GM23338 (cell line): ENCODE results near the gene PACSIN3. TPM values are rescaled to one million over a fixed set of nuclear protein-coding genes. Genes with fewer than 3 reads are reported as not detected.

Source experiments
- ATAC-seq: fragments of 200-7000 bp; cut with Tn5 transposase; 3 replicates; pipeline ENCODE4 v1.9.1; 2020
- DNase-seq: peaks from one replicate; pipeline ENCODE4 v3.0.0-alpha.2; 2015; ENCODE audit warnings: low spot score
- H2AFZ ChIP-seq: fragments of 200-600 bp; sonication (generic); 2 replicates; pipeline ENCODE4 v1.8.0; 2016; ENCODE audit warnings: antibody characterized with exemption, mild to moderate bottlenecking, moderate library complexity
- H3F3A ChIP-seq: fragments of 200-600 bp; sonication (generic); replicated peaks from 2 replicates; pipeline ENCODE4 v1.8.0; 2017; ENCODE audit warnings: antibody characterized with exemption, mixed run types, low read depth
- H3K27ac ChIP-seq: fragments of 200-600 bp; sonication (generic); 2 replicates; pipeline ENCODE4 v1.6.1; 2016; ENCODE audit warnings: low read depth
- H3K27me3 ChIP-seq: fragments of 200-600 bp; sonication (generic); 2 replicates; pipeline ENCODE4 v1.8.0; 2016; ENCODE audit warnings: mild to moderate bottlenecking, mixed run types, moderate library complexity; ENCODE audit not compliant: insufficient read depth
- H3K36me3 ChIP-seq: fragments of 200-600 bp; sonication (generic); 2 replicates; pipeline ENCODE4 v1.8.0; 2016; ENCODE audit warnings: mild to moderate bottlenecking; ENCODE audit not compliant: insufficient read depth
- H3K4me1 ChIP-seq: fragments of 200-600 bp; sonication (generic); 2 replicates; pipeline ENCODE4 v1.8.0; 2016; ENCODE audit warnings: mild to moderate bottlenecking, moderate library complexity; ENCODE audit not compliant: insufficient read depth
- H3K4me2 ChIP-seq: fragments of 200-600 bp; sonication (generic); 2 replicates; pipeline ENCODE4 v1.7.1; 2017; ENCODE audit warnings: mixed run types
- H3K4me3 ChIP-seq: fragments of 200-600 bp; sonication (generic); 2 replicates; pipeline ENCODE4 v1.6.1; 2016; ENCODE audit warnings: mixed run types
- H3K79me2 ChIP-seq: fragments of 200-600 bp; sonication (generic); replicated peaks from 2 replicates; pipeline ENCODE4 v1.8.0; 2017; ENCODE audit warnings: mild to moderate bottlenecking; ENCODE audit not compliant: insufficient read depth
- H3K9me2 ChIP-seq: fragments of 200-600 bp; sonication (generic); 2 replicates; pipeline ENCODE4 v1.8.0; 2017; ENCODE audit not compliant: insufficient read depth
- H4K20me1 ChIP-seq: fragments of 200-600 bp; sonication (generic); replicated peaks from 2 replicates; pipeline ENCODE4 v1.8.0; 2017; ENCODE audit warnings: mild to moderate bottlenecking; ENCODE audit not compliant: insufficient read depth
- H3K27ac Mint-ChIP-seq: 2 replicates; pipeline ENCODE4 v1.8.0; 2020; ENCODE audit warnings: inconsistent platforms, mild to moderate bottlenecking, moderate library complexity, mixed read lengths
- H3K27me3 Mint-ChIP-seq: 3 replicates; pipeline ENCODE4 v1.8.0; 2022; ENCODE audit warnings: low read depth, mild to moderate bottlenecking, moderate library complexity, mixed read lengths, inconsistent platforms; ENCODE audit not compliant: insufficient read depth, poor library complexity
- H3K36me3 Mint-ChIP-seq: 3 replicates; pipeline ENCODE4 v1.8.0; 2021; ENCODE audit warnings: low read depth, mild to moderate bottlenecking, inconsistent platforms, moderate library complexity, mixed read lengths
- H3K4me1 Mint-ChIP-seq: 3 replicates; pipeline ENCODE4 v1.8.0; 2020; ENCODE audit warnings: mild to moderate bottlenecking, inconsistent platforms, mixed read lengths
- H3K4me3 Mint-ChIP-seq: 3 replicates; pipeline ENCODE4 v1.8.0; 2021; ENCODE audit warnings: moderate library complexity, mild to moderate bottlenecking, inconsistent platforms, mixed read lengths
- H3K9me3 Mint-ChIP-seq: 3 replicates; pipeline ENCODE4 v1.8.0; 2020; ENCODE audit warnings: moderate library complexity, mild to moderate bottlenecking, inconsistent platforms, mixed read lengths
- CREB1 ChIP-seq: fragments of 250-450 bp; sonication (Bioruptor Pico); IDR thresholded peaks from 2 replicates; pipeline ENCODE4 v1.5.0; 2020; ENCODE audit warnings: low read depth, mild to moderate bottlenecking, moderate library complexity
- CTCF ChIP-seq, 2 experiments: fragments of 200-600 bp in 1 of 2; sonication (generic) in 1 of 2; conservative IDR thresholded peaks; 2 replicates each; pipeline versions ENCODE4 v1.5.1 to v1.6.1; 2016 to 2017; ENCODE audit warnings: antibody characterized with exemption in 2 of 2, low read depth in 2 of 2, mild to moderate bottlenecking in 2 of 2, moderate library complexity in 1 of 2
- POLR2AphosphoS5 ChIP-seq: IDR thresholded peaks from 2 replicates; pipeline ENCODE4 v1.6.1; 2016; ENCODE audit warnings: antibody characterized with exemption, low read depth
- REST ChIP-seq: IDR thresholded peaks from one replicate; pipeline ENCODE4 v1.6.1; 2018; ENCODE audit warnings: antibody characterized with exemption; ENCODE audit not compliant: unreplicated experiment
- ZNF114 ChIP-seq: fragments of 250-450 bp; sonication (Bioruptor Pico); IDR thresholded peaks from 2 replicates; pipeline ENCODE4 v1.5.0; 2020; ENCODE audit warnings: mild to moderate bottlenecking, moderate library complexity
- ZNF331 ChIP-seq: fragments of 250-450 bp; sonication (Bioruptor Pico); IDR thresholded peaks from 2 replicates; pipeline ENCODE4 v1.5.0; 2020; ENCODE audit warnings: low read depth, mild to moderate bottlenecking, moderate library complexity
- polyA plus RNA-seq: library from polyadenylated mRNA; unstranded; fragments of >200 nt; fragmentation: Nextera tagmentation; extraction: Ambion mirVana; gene quantifications from 2 replicates; pipeline ENCODE4 v1.2.1, GENCODE V29; 2016
- total RNA-seq: library from RNA; depleted of rRNA; stranded (reverse); fragments of >200 nt; shearing (Covaris generic); gene quantifications from 2 replicates; pipeline ENCODE4 v1.2.3, GENCODE V29; 2014

PACSIN3 gene
- total and polyA plus RNA-seq, 2 experiments from 2014 or later: 39.6 to 72.1 TPM

- H3K79me2 ChIP-seq: peaks cover 39% of the 10 kb centered on the region
- DNase-seq: no peak
These were observed 30.0 kb upstream of the PACSIN3 start for GRCh38 chr11:47216121-47216798.

More at GRCh38 chr11:47216121-47216798, 30.0 kb upstream of the PACSIN3 start:
- peaks cover 15% of the 10 kb centered on the region; the same call in 1 of the 2 replicates for H3F3A ChIP-seq
- H3K27ac ChIP-seq: peak overlapping the region; percentile 99
- no peaks in the 10 kb centered on the region; the same call in none of the 2 replicates for H4K20me1 ChIP-seq
- no peaks in the 10 kb centered on the region for H3K27me3 ChIP-seq
- peak overlapping the region; percentile 77 for H3K4me3 ChIP-seq
- peak; percentile 4; the same call in 1 of the 3 replicates for ATAC-seq
- H3K4me1 ChIP-seq: peaks cover 17% of the 10 kb centered on the region
- no peak overlapping the region for H2AFZ ChIP-seq
- Mint-ChIP-seq H3K4me3 (peak overlapping the region; percentile 91), H3K4me1 (peaks cover 21% of the 10 kb centered on the region), H3K27ac (peak overlapping the region; percentile 98), H3K36me3 (peaks cover 28% of the 10 kb centered on the region), H3K27me3 (peaks cover 3% of the 10 kb centered on the region), H3K9me3 (no peaks in the 10 kb centered on the region)
- H3K9me2 ChIP-seq: no peaks in the 10 kb centered on the region
- peak overlapping the region; percentile 92 for H3K4me2 ChIP-seq
- TF ChIP-seq CREB1 (no peak), REST (no peak), POLR2AphosphoS5 (0 out of 2 replicates have a peak, but pooled peaks have one; percentile 20), ZNF114 (CRISPR knock-in tag) (no peak), CTCF (conservative IDR thresholded peaks at IDR 0.05; ENCODE audit: low read depth in 2 of 2) (peak in 1 of 2 experiments; percentile 31; a peak in 1 of 4 replicates), ZNF331 (CRISPR knock-in tag) (no peak)
- peaks cover 4% of the 10 kb centered on the region for H3K36me3 ChIP-seq
